OCI-LY1 (cell line): ENCODE data around the gene PDZD2.
"Not testable (repeated sequence)": the region's sequence is repeated elsewhere in the genome, so short reads cannot be mapped to it uniquely, and the experiment has no call there.

Source experiments
- EZH2 ChIP-seq: fragments of 200-600 bp; sonication (generic), shearing (Covaris generic); IDR thresholded peaks from 2 replicates; pipeline ENCODE4 v1.8.0; 2017; ENCODE audit warnings: borderline replicate concordance, mixed run types, mild to moderate bottlenecking, antibody characterized with exemption, low read length, moderate library complexity, mixed read lengths
- TF ChIP-seq, protein P1 (sequence below): fragments of 200-600 bp; sonication (generic), shearing (Covaris generic); IDR thresholded peaks from 2 replicates; pipeline ENCODE4 v1.5.1; 2017; ENCODE audit warnings: mild to moderate bottlenecking, antibody characterized with exemption, low read length, moderate library complexity, mixed read lengths

DNA sequence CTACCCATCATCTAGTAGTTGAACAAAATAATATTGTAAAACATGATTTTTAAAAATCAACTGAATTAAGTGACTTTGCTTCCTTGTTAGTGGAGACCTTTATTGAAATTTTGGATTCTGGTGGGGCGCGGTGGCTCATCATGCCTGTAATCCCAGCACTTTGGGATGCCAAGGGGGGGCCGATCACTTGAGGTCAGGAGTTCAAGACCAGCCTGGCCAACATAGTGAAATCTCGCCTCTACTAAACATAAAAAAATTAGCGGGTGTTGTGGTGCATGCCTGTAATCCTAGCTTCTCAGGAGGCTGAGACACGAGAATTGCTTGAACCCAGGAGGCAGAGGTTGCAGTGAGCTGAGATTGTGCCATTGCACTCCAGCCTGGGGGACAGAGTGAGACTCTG lies 439.9 kb downstream of the PDZD2 start:
- TF ChIP-seq EZH2: not testable (repeated sequence)
- TF ChIP-seq, protein P1, sequence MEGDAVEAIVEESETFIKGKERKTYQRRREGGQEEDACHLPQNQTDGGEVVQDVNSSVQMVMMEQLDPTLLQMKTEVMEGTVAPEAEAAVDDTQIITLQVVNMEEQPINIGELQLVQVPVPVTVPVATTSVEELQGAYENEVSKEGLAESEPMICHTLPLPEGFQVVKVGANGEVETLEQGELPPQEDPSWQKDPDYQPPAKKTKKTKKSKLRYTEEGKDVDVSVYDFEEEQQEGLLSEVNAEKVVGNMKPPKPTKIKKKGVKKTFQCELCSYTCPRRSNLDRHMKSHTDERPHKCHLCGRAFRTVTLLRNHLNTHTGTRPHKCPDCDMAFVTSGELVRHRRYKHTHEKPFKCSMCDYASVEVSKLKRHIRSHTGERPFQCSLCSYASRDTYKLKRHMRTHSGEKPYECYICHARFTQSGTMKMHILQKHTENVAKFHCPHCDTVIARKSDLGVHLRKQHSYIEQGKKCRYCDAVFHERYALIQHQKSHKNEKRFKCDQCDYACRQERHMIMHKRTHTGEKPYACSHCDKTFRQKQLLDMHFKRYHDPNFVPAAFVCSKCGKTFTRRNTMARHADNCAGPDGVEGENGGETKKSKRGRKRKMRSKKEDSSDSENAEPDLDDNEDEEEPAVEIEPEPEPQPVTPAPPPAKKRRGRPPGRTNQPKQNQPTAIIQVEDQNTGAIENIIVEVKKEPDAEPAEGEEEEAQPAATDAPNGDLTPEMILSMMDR: not testable (repeated sequence)
